Ishikawa (cell line): ENCODE measurements around the gene CD8B2.

Experiments
- CEBPB ChIP-seq: IDR thresholded peaks from 2 replicates; pipeline ENCODE4 v1.6.1; 2012
- CREB1 ChIP-seq: IDR thresholded peaks from 2 replicates; pipeline ENCODE4 v1.6.1; 2012; ENCODE audit warnings: low read depth
- EGR1 ChIP-seq: IDR thresholded peaks from 2 replicates; pipeline ENCODE4 v1.6.1; 2012
- EP300 ChIP-seq: IDR thresholded peaks from 2 replicates; pipeline ENCODE4 v1.6.1; 2012; ENCODE audit warnings: borderline replicate concordance
- FOXM1 ChIP-seq: IDR thresholded peaks from 2 replicates; pipeline ENCODE4 v1.6.1; 2012; ENCODE audit warnings: low read depth, borderline replicate concordance
- MAX ChIP-seq: IDR thresholded peaks from 2 replicates; pipeline ENCODE4 v1.6.1; 2012
- NFIC ChIP-seq: IDR thresholded peaks from 2 replicates; pipeline ENCODE4 v1.6.1; 2012
- REST ChIP-seq: IDR thresholded peaks from 2 replicates; pipeline ENCODE4 v1.6.1; 2012; ENCODE audit warnings: low read depth, mild to moderate bottlenecking
- TAF1 ChIP-seq: IDR thresholded peaks from 2 replicates; pipeline ENCODE4 v1.6.1; 2012; ENCODE audit warnings: low read depth, mild to moderate bottlenecking
- YY1 ChIP-seq: IDR thresholded peaks from 2 replicates; pipeline ENCODE4 v1.6.1; 2012; ENCODE audit warnings: low read depth
- ZBTB7A ChIP-seq: IDR thresholded peaks from 2 replicates; pipeline ENCODE4 v1.6.1; 2012; ENCODE audit warnings: low read depth

DNA sequence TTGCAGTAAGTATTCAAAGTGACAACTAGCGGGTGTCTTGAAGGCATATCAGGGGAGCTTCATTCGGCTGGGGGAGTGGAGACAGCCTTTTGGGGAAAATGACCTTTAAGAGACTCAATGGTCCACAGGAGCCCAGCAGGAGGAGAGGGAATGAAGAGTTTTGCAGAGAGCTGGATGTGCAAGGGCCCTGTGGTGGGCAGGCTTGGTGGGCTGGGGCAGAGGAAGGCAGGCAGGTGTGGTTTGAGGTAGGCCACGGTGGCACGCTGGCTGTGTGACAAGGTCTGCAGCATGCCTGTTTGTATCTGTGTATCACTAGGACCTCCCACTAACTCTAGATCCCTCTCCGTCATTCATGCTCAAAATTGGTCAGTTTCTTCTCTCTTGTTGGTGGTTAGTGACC, 53.7 kb downstream of the CD8B2 start:
- TF ChIP-seq TAF1: no peak
- no peak for TF ChIP-seq ZBTB7A
- no peak for TF ChIP-seq CEBPB
- TF ChIP-seq EP300: no peak
- no peak for TF ChIP-seq CREB1
- TF ChIP-seq MAX: no peak
- TF ChIP-seq FOXM1: no peak
- no peak for TF ChIP-seq REST
- no peak for TF ChIP-seq YY1
- no peak for TF ChIP-seq EGR1
- no peak for TF ChIP-seq NFIC
